NCI-H187 (cell line): ENCODE results near the gene SAMD4B.

Source experiments
- DNase-seq, 2 experiments: peaks; one replicate each; lab custom pipeline; 2025; lab: John Stamatoyannopoulos, UW

Gene SAMD4B

GRCh38 chr19:39425744-39426143 is 83.5 kb downstream of the SAMD4B start:
- DNase-seq, result no peak

GRCh38 chr19:39426170-39426569 is 83.9 kb downstream of the SAMD4B start:
- DNase-seq, result no peak

- DNase-seq, result no peak
Measured at GRCh38 chr19:39427707-39428106, 85.5 kb downstream of the SAMD4B start.

- no peak for DNase-seq
Measured at GRCh38 chr19:39428283-39429112, 86.3 kb downstream of the SAMD4B start.

GRCh38 chr19:39430675-39431593 is 88.7 kb downstream of the SAMD4B start:
- DNase-seq, result no peak

GRCh38 chr19:39432677-39433025 is 90.4 kb downstream of the SAMD4B start:
- DNase-seq, result no peak

- DNase-seq, result no peak
Measured at GRCh38 chr19:39433480-39434079, 91.4 kb downstream of the SAMD4B start.

GRCh38 chr19:39434123-39435076 is 92.2 kb downstream of the SAMD4B start:
- no peak for DNase-seq
